Measurements from ENCODE around the gene GDF7. TPM values are rescaled to one million over a fixed set of nuclear protein-coding genes. Genes with fewer than 3 reads are reported as not detected.

Gene GDF7
- total and polyA plus RNA-seq, 2 of the 4 experiments (the other 2 are of a cell fraction): under 0.01 to 0.02 TPM

DNA sequence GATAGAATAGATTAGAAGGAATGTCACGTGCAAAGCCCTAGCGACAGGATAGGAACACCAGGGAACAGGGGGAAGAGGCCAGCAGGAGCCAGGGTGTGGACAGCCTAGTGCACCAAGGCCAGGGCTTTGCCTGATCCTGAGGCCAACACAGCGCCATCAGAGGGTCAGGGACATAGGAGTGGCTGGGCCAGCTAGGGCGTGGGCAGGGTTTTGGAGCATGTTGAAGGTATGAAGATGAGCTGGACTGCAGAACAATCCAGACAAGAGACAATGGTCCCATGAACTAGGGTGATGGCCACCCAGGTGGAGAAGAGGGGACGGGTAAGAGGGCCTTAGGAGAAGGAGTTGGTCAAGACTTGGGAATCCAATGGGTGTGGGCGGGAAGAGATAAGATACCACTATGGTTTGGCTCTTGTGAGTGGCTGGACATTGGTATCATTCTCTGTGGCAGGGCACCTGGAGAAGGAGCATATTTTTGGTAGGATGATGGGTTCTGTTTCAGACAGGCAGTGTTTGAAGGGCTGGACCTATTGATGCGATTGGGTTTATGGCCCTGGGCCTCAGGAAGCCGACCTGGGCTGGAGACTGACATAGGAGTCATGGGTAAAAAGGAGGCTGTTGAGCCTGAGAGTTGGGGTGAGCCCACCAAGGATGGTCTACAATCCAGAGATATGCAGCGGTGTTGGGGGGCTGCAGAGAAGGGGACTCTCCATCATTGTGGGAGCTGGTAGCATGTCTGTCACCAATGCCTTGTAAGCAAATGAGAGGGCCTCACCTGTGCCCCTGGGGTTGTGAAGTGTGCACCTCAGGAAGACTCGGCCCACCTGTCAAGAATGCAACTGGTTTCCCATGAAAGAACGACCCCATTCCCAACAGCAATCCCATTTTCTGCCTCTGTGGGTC lies 14.0 kb upstream of the GDF7 start:
- POLR2A ChIA-PET (ENCODE audit: unreplicated experiment): no interaction called here
- dilution Hi-C loops (cut with HindIII; ENCODE audit: low sequenced_read_pairs, unreplicated experiment) (no loop called here), intact Hi-C loops (cut with micrococcal nuclease) (no loop called here), in situ Hi-C loops (cut with MboI; ENCODE audit: low sequenced_read_pairs) (loop anchor here (25.0 kb wide), 1 partner anchor 1109 kb away; no protein-coding TSS in a partner anchor)
- TF ChIP-seq, protein P1, sequence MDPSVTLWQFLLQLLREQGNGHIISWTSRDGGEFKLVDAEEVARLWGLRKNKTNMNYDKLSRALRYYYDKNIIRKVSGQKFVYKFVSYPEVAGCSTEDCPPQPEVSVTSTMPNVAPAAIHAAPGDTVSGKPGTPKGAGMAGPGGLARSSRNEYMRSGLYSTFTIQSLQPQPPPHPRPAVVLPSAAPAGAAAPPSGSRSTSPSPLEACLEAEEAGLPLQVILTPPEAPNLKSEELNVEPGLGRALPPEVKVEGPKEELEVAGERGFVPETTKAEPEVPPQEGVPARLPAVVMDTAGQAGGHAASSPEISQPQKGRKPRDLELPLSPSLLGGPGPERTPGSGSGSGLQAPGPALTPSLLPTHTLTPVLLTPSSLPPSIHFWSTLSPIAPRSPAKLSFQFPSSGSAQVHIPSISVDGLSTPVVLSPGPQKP (IDR thresholded peaks at IDR 0.05; ENCODE audit: borderline replicate concordance, low read depth, low read length): no peak
- TF ChIP-seq RAD21 (IDR thresholded peaks at IDR 0.05; ENCODE audit: low read length): no peak
- TF ChIP-seq NFE2L2 (IDR thresholded peaks at IDR 0.05; ENCODE audit: low read depth, low read length): no peak
- TF ChIP-seq CEBPB (IDR thresholded peaks at IDR 0.05; ENCODE audit: low read depth, low read length): no peak
- TF ChIP-seq MXI1 (IDR thresholded peaks at IDR 0.05; ENCODE audit: borderline replicate concordance, low read depth, low read length): no peak
- no peak for TF ChIP-seq RFX5 (IDR thresholded peaks at IDR 0.05; ENCODE audit: low read depth, low read length)
- TF ChIP-seq MAZ (IDR thresholded peaks at IDR 0.05; ENCODE audit: borderline replicate concordance, low read depth, low read length): no peak
- CTCF ChIA-PET: no interaction called here
- Histone ChIP-seq H2BK5ac (ENCODE audit: low read depth, low read length, poor library complexity, severe bottlenecking) (no peak overlapping the region), H2AK5ac (ENCODE audit: low read depth, low read length) (no peak overlapping the region), H2BK120ac (ENCODE audit: low read depth, low read length) (no peak overlapping the region), H2BK15ac (ENCODE audit: low read depth, low read length) (no peak overlapping the region), H3K56ac (ENCODE audit: extremely low read depth, insufficient read depth, low read length) (no peak overlapping the region), H3K14ac (replicated peaks; ENCODE audit: low read depth, low read length) (no peak overlapping the region), H3K4ac (ENCODE audit: low read depth, low read length) (no peak overlapping the region), H2BK20ac (ENCODE audit: low read depth, low read length) (no peak overlapping the region), H4K20me1 (ENCODE audit: insufficient read depth, low read length) (peaks cover 2% of the 10 kb centered on the region; the same call in 1 of the 2 replicates), H3K4me1 (ENCODE audit: control insufficient read depth, insufficient read depth, low read length) (peaks cover 9% of the 10 kb centered on the region), H3K36me3 (ENCODE audit: control insufficient read depth, insufficient read depth, low read length) (no peaks in the 10 kb centered on the region), H4K5ac (ENCODE audit: low read depth, low read length) (no peak overlapping the region), H3K9me3 (ENCODE audit: control insufficient read depth, insufficient read depth, low read length) (no peaks in the 10 kb centered on the region), H3K4me3 (ENCODE audit: insufficient read depth, low read depth, low read length) (no peak overlapping the region), H3K27ac (ENCODE audit: insufficient read depth, low read length) (no peak overlapping the region), H3K27me3 (ENCODE audit: control insufficient read depth, insufficient read depth, low read length) (peaks cover 29% of the 10 kb centered on the region), H2AK9ac (replicated peaks; ENCODE audit: low read depth, low read length, poor library complexity) (no peak overlapping the region), H3K79me1 (ENCODE audit: low read depth in 1 of 2, low read length in 2 of 2) (peaks cover 10 to 22% of the 10 kb centered on the region in 2 experiments; a peak in 3 of 4 replicates), H4K91ac (ENCODE audit: insufficient read depth, low read depth, low read length) (no peak overlapping the region), H2AFZ (replicated peaks; ENCODE audit: low read length, poor library complexity) (peak overlapping the region; percentile 54), H3K4me2 (ENCODE audit: low read depth, low read length) (no peak overlapping the region), H3K18ac (ENCODE audit: low read depth, low read length) (no peak overlapping the region), H3K9me1 (ENCODE audit: insufficient read depth, low read length) (peaks cover 6% of the 10 kb centered on the region), H3K9ac (ENCODE audit: low read depth, low read length) (no peak overlapping the region), H3K23ac (ENCODE audit: low read depth, low read length) (no peak overlapping the region), H4K8ac (ENCODE audit: low read depth in 2 of 2, low read length in 2 of 2) (no peak overlapping the region)
- 89% methylated on average over 7 of the region's 11 CpGs; no CpG with 5 or more reads in 1 of the 2 experiments for WGBS, 2 experiments (ENCODE audit: extremely low coverage in 2 of 2, insufficient read length in 1 of 2)
- ATAC-seq (ENCODE audit: low read depth) (no peak), DNase-seq (no peak)
- BruUV-seq (replicated peaks): no TSS peak

Data from IMR-90 (cell line).